ENCODE data around the gene NAP1L4.

Gene NAP1L4

DNA sequence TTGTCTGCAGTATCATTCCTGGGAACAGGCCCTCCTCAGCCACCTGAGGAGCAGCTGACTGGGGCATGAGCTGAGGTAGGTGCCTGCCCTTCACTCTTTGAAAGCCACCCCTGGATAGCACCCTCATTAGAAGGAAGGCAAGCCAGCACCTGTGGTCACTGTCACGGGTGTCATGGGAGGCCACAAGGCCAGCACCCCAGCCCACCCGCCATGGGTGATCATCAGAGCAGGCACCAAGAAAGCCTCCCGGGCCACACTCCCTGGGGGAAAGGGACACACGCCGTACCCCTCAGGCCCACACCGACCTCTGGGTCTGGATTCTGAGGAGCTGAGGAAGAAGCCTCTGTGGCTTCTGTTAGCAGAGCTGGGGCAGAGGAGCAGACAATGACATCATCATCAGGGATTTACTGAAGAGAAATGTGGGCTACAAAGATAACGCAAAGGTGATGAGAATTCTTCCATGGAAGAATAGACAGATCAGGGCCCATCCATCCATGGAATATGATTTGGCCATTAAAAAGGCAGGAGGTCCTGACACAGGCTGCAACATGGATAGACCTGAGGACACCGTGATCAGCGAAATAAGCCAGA lies 16.7 kb upstream of the NAP1L4 start:
- ChIA-PET CTCF (no interaction called here), POLR2A (ENCODE audit: low non-redundant PET) (no interaction called here)
- TF ChIP-seq, protein P1, sequence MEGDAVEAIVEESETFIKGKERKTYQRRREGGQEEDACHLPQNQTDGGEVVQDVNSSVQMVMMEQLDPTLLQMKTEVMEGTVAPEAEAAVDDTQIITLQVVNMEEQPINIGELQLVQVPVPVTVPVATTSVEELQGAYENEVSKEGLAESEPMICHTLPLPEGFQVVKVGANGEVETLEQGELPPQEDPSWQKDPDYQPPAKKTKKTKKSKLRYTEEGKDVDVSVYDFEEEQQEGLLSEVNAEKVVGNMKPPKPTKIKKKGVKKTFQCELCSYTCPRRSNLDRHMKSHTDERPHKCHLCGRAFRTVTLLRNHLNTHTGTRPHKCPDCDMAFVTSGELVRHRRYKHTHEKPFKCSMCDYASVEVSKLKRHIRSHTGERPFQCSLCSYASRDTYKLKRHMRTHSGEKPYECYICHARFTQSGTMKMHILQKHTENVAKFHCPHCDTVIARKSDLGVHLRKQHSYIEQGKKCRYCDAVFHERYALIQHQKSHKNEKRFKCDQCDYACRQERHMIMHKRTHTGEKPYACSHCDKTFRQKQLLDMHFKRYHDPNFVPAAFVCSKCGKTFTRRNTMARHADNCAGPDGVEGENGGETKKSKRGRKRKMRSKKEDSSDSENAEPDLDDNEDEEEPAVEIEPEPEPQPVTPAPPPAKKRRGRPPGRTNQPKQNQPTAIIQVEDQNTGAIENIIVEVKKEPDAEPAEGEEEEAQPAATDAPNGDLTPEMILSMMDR (conservative IDR thresholded peaks at IDR 0.05; ENCODE audit: low read depth) = no peak
- no peak for DNase-seq (ENCODE audit: low spot score)
- H3K27ac ChIP-seq = no peak overlapping the region

DNA sequence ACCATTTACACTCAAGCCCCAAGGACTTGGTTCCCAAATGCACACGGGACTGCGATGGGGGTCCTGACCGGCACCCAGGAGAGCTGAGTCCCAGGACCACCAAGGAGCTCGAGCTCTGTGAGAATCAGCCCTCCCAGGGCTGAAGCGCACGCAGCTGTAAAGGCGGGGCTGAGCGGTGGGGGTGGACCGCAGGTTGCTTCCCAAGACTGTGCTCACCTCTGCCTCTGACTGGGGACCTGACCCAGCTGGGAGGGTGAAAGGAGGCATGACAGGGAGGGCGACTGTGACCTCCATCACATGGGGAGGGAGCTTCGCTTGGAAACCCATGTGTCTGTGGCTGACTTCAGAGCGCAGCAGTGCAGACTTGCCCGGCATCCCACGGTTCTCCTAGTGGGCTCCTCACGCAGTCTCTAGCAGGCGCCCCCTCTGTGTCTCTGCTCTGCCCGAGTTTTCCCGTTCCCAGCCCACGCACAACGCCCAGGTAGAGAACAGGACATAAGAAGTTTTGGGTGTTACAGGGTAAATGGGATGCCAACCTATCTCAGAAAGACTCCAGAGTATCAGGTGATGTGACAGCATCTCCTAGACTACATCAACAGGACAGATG lies 15.4 kb upstream of the NAP1L4 start:
- H3K27ac ChIP-seq = peak overlapping the region; percentile 33
- POLR2A ChIA-PET (ENCODE audit: low non-redundant PET) = no interaction called here
- CTCF ChIA-PET = no interaction called here
- DNase-seq (ENCODE audit: low spot score) = no peak
- TF ChIP-seq, protein P1 (conservative IDR thresholded peaks at IDR 0.05; ENCODE audit: low read depth) = no peak

DNA sequence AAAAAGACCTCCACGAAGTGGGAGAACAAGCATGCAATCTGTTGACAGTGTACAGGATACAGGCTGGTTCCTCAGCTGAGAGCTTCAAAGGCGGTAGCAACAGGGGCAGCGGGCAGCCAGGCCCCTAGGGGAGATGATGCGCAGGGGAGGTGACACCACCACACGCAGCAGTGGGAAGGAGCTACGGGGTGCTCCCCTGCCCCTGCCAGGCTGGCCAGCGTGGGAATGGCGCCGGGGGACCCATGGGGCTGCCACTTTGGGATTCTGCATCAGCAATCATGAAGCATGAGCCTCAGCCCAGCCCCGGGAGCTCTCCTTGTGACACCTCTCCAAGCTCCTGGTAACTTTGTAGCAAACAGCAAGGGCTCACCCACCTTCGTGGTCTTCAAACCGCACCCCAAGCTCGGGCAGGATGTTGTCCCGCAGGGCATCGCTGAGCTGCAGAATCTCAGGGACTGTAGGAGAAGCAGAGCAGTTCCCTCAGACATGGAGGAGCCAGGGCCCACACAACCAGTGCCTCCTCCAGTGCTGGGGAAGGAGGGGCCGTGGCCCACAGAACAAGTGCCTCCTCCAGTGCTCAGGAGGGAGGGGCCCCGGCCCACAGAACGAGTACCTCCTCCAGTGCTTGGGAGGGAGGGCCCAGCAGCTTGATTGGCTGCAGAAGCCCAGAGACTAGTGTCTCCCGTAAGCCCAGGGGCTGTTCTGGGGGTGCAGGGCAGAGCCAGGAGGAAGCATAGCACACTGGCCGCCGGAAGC lies 14.6 kb upstream of the NAP1L4 start:
- CTCF ChIA-PET = interaction anchor here (0.5 to 0.7 kb wide), 2 partner anchors 104 to 978 kb away, joined by 4 to 6 read pairs; no protein-coding TSS in a partner anchor
- H3K27ac ChIP-seq = peak overlapping the region; percentile 33
- DNase-seq (ENCODE audit: low spot score) = no peak
- POLR2A ChIA-PET (ENCODE audit: low non-redundant PET) = no interaction called here
- TF ChIP-seq, protein P1 (conservative IDR thresholded peaks at IDR 0.05; ENCODE audit: low read depth) = no peak

DNA sequence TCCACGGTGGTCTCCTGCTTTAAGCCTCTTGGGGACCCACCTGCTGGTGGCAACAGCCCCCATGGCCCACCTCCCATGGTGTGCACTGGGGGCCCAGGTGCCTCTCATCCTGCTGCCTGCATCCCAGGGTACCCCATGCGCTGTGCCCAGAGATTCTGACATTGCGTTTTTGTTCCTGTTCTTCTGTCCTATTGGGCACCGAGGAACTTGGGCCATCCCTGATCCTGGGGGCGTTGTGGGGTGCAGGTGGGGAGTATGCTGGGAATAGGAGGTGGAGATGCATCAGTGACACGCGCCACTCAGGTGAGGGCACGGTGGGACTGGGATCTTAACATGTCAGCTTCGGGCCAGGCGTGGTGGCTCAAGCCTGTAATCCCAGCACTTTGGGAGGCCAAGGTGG lies 12.4 kb upstream of the NAP1L4 start:
- DNase-seq (ENCODE audit: low spot score) = no peak
- TF ChIP-seq, protein P1 (conservative IDR thresholded peaks at IDR 0.05; ENCODE audit: low read depth) = no peak
- POLR2A ChIA-PET (ENCODE audit: low non-redundant PET) = no interaction called here
- H3K27ac ChIP-seq = peak overlapping the region; percentile 94
- CTCF ChIA-PET = interaction anchor here (1.1 to 2.0 kb wide), 2 partner anchors 87 to 471 kb away, joined by 3 to 7 read pairs; no protein-coding TSS in a partner anchor

DNA sequence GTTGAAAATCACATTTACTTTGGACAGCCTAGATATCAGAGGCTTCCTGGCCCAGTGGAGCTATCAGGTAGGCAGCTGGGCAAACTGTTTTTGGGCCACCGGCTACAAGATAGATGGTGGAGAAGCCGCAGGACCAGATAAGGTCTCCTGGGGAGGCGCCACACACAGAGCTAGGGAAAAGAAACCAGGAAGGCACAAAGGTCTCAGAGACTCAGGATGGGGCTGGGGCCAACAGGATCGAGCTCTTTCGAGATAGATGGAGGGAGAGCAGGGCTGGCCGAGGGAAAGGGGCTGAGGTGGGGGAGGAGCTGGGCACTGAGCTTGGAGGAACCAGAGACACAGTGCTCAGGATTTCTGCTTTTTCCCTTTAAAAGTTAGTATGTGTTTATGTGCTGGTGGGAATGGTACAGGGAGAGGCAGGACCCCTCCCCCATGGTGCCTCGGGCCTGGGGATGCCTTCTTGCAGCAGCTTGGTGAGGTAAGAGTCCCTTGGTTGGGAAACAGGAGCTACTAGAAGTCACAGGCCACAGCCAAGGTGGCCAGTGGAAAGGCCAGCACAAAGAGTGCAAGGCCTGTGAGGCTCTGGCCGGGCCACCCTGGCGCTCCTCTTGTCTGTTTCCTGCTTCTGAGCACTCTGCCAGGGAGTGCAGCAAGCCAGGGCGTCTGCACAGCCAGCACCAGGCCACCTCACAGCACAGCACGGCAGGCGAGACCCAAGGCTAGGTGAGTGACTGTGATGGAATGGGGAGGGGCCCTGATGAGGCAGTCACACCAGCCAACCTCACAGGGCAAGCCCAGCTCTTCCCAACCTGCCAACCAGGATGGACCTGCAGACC lies 11.5 kb upstream of the NAP1L4 start:
- CTCF ChIA-PET = interaction anchor here (0.6 to 2.0 kb wide), 5 partner anchors 28 to 471 kb away, joined by 3 to 7 read pairs (median 3); no protein-coding TSS in a partner anchor
- POLR2A ChIA-PET (ENCODE audit: low non-redundant PET) = no interaction called here
- peak; percentile 81 for DNase-seq (ENCODE audit: low spot score)
- H3K27ac ChIP-seq = peak overlapping the region; percentile 94
- TF ChIP-seq, protein P1 (conservative IDR thresholded peaks at IDR 0.05; ENCODE audit: low read depth) = no peak

DNA sequence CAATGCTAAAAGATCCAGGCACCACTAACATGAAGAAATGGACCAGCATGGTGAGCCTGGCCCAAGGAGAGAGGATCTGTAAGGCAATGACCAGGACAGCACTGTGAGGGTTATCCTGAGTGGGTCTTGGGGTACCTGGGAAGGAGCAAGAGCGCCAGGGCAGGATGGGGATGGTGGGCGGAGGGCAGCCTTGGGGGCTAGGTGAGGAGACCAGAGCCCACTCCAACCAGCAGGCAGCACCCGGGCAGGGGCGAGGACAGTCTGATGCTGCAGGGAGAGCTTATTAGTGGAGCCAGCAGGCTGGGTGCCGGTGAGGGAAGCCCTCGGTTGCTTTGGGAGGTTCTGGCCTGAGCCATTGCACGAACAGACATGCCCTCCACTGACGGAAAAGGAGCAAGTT lies 10.7 kb upstream of the NAP1L4 start:
- H3K27ac ChIP-seq = peak overlapping the region; percentile 94
- ChIA-PET CTCF (interaction anchor here (0.6 to 2.0 kb wide), 3 partner anchors 27 to 111 kb away, joined by 3 to 7 read pairs (median 5); no protein-coding TSS in a partner anchor), POLR2A (ENCODE audit: low non-redundant PET) (no interaction called here)
- TF ChIP-seq, protein P1 (conservative IDR thresholded peaks at IDR 0.05; ENCODE audit: low read depth) = no peak
- DNase-seq (ENCODE audit: low spot score) = no peak

All from RWPE1 (cell line).